ENCODE results near the gene HOXC5. TPM values are rescaled to one million over a fixed set of nuclear protein-coding genes. Genes with fewer than 3 reads are reported as not detected.

Gene HOXC5
- total and polyA plus RNA-seq, 2 donors (not counting 1 experiment from before 2014, with no cell fraction given), result not detected

DNA sequence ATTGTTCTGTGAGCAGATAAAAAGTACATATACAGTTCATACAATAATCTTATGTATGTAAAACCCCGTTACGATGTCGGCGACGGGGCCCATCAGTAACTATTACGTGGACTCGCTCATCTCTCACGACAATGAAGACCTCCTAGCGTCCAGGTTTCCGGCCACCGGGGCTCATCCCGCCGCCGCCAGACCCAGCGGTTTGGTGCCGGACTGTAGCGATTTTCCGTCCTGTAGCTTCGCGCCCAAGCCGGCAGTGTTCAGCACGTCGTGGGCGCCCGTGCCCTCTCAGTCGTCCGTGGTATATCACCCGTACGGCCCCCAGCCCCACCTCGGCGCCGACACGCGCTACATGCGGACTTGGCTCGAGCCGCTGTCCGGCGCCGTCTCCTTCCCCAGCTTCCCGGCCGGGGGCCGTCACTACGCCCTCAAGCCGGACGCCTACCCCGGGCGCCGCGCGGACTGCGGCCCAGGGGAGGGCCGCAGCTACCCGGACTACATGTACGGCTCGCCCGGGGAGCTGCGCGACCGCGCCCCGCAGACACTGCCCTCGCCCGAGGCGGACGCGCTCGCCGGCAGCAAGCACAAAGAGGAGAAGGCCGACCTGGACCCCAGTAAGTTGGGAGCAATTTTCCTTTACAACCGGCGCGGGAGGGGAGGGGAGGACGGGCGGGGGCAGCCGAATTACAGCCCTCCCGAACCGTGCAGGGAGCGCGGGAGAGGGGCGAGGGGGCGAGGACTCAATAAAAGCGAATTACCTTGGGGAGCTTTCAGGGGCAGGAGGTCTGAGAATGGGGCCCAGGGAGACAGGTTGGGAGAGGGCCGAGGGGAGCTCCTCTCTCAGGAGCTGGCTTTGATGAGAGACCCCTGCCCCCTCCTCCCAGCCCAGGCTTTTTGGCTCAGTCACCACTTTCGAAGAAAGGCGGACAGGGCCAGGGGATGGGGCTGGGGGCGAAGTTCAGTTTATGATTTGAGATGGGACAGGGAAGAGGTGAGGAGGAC, 32.4 kb upstream of the HOXC5 start, which contains the start of gene HOXC9:
TSS of gene HOXC9 (plus strand) at position 46 of the 999 bp plus-strand sequence. CDS start at position 74, 28 bp downstream.
- Histone ChIP-seq H3K4me3 (ENCODE audit: control extremely low read depth in 1 of 5, extremely low read depth in 1 of 5, insufficient read depth in 1 of 5, low read depth in 2 of 5, low read length in 4 of 5) (peak within 1 kb of the TSS in 1 of 5 experiments; percentile 4), H3K36me3 (replicated peaks in 1 of 2; ENCODE audit: control extremely low read depth in 1 of 2, control insufficient read depth in 1 of 2, extremely low read depth in 1 of 2, insufficient read depth in 2 of 2, low read length in 1 of 2) (no peaks in the 10 kb centered on the region), H3K4me1 (ENCODE audit: control insufficient read depth in 2 of 2, insufficient read depth in 2 of 2, low read length in 2 of 2) (peaks cover 28 to 60% of the 10 kb centered on the region in 2 donors), H3K27ac (ENCODE audit: low read length in 2 of 2) (no peak within 1 kb of the TSS), H2AFZ (ENCODE audit: insufficient read depth, low read depth, low read length, poor library complexity, severe bottlenecking) (no peak within 1 kb of the TSS), H3K27me3 (replicated peaks in 1 of 4; ENCODE audit: control extremely low read depth in 1 of 4, control insufficient read depth in 3 of 4, insufficient read depth in 4 of 4, low read length in 3 of 4) (peaks cover 0 to 99% (median 86%) of the 10 kb centered on the region in 4 experiments), H3K4me2 (replicated peaks; ENCODE audit: low read depth, low read length, poor library complexity, severe bottlenecking) (peak within 1 kb of the TSS; percentile 29), H3K9me3 (ENCODE audit: control extremely low read depth in 1 of 3, control insufficient read depth in 2 of 3, insufficient read depth in 1 of 3, low read length in 2 of 3) (peaks cover 0 to 68% (median 0%) of the 10 kb centered on the region in 3 donors), H4K20me1 (ENCODE audit: control insufficient read depth, insufficient read depth, low read length, poor library complexity, severe bottlenecking) (no peaks in the 10 kb centered on the region), H3K79me2 (ENCODE audit: control insufficient read depth, insufficient read depth, low read length) (no peaks in the 10 kb centered on the region), H3K9ac (ENCODE audit: low read length) (no peak within 1 kb of the TSS)
- peak; percentile 52 for DNase-seq
- H3K9me3 Mint-ChIP-seq (ENCODE audit: insufficient read depth), result no peaks in the 10 kb centered on the region
- ChIA-PET POLR2A (no interaction called here), CTCF (interaction anchor here (1.0 to 5.0 kb wide), 5 partner anchors 31 to 207 kb away, joined by 3 to 20 read pairs (median 5); partner anchors contain the start of gene HOXC5)
- H3K4me1 Mint-ChIP-seq, result peaks cover 21% of the 10 kb centered on the region
- WGBS (ENCODE audit: insufficient coverage), result 7% methylated on average over 75 of the region's 87 CpGs
- TF ChIP-seq EZH2 (IDR thresholded peaks at IDR 0.05; ENCODE audit: borderline replicate concordance, insufficient read depth, low read depth, low read length, poor library complexity, severe bottlenecking), result peak; percentile 93
- TF ChIP-seq, protein P1, sequence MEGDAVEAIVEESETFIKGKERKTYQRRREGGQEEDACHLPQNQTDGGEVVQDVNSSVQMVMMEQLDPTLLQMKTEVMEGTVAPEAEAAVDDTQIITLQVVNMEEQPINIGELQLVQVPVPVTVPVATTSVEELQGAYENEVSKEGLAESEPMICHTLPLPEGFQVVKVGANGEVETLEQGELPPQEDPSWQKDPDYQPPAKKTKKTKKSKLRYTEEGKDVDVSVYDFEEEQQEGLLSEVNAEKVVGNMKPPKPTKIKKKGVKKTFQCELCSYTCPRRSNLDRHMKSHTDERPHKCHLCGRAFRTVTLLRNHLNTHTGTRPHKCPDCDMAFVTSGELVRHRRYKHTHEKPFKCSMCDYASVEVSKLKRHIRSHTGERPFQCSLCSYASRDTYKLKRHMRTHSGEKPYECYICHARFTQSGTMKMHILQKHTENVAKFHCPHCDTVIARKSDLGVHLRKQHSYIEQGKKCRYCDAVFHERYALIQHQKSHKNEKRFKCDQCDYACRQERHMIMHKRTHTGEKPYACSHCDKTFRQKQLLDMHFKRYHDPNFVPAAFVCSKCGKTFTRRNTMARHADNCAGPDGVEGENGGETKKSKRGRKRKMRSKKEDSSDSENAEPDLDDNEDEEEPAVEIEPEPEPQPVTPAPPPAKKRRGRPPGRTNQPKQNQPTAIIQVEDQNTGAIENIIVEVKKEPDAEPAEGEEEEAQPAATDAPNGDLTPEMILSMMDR (IDR thresholded peaks at IDR 0.05), result no peak
- intact Hi-C loops (cut with micrococcal nuclease), result loop anchor here (10.0 kb wide), 1 partner anchor 364 kb away; the partner anchor contains the start of gene GPR84
- no peak for ATAC-seq (ENCODE audit: low read depth)
- peaks cover 88% of the 10 kb centered on the region for H3K27me3 Mint-ChIP-seq
- H3K27ac Mint-ChIP-seq, result peak within 1 kb of the TSS; percentile 20
- H3K4me3 Mint-ChIP-seq, result peak within 1 kb of the TSS; percentile 13
